ENCODE data around the gene TBC1D26. TPM values are rescaled to one million over a fixed set of nuclear protein-coding genes. Genes with fewer than 3 reads are reported as not detected.
"Not testable (repeated sequence)": the region's sequence is repeated elsewhere in the genome, so short reads cannot be mapped to it uniquely, and the experiment has no call there.

The TBC1D26 gene
- polyA plus RNA-seq: not detected

GRCh38 chr17:15731900-15732299 lies at the start of gene TBC1D26:
TBC1D26 (plus strand) TSS chr17:15732283; CDS start chr17:15735349, 3,066 bp downstream.
- H3K4me3 Mint-ChIP-seq, H3K9me3 Mint-ChIP-seq, H3K27me3 Mint-ChIP-seq, H3K4me1 Mint-ChIP-seq, H3K27ac Mint-ChIP-seq, H3K36me3 Mint-ChIP-seq: not testable (repeated sequence)

- Mint-ChIP-seq H3K4me3 (peak overlapping the region; percentile 69 to 98 (median 96)), H3K4me1 (peaks cover 13 to 15% (median 15%) of the 10 kb centered on the region in 3 donors)
- not testable (repeated sequence) for H3K27ac Mint-ChIP-seq
Observed at GRCh38 chr17:15683135-15683534, 48.9 kb upstream of the TBC1D26 start.

DNA sequence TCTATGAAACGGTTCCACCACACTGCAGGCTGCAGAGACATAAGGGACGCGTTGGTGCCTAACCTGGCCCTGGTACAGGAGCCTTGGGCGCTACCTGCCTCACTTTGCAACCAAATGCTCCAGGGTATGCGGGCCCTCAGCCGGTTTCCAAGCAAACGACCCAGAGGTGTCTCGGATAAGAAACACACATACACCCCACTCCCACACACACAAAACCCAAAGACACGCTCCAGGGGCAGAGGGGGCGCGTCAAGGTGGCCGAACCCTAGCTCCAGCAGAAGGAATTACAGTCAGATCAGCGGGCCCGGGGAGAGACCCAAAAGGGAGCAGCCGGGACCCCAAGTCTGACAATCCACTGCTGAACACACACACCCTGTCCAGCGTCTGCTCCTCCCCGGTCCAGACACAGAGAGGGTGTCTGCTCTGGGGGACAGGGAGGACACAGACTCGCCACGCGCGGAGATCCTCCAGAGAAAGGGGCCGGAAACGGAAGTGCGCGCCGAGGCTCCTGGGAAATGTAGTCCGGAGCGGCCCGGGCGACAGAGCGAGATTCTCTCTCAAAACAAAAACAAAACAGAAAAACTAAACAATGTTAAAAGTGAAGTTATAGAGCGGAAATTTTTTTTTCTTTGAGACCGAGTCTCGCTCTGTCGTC lies 48.1 kb upstream of the TBC1D26 start, which contains the start of gene TRIM16:
TRIM16 (minus strand) TSS at position 488 of the 655 bp plus-strand sequence. CDS start 32,702 bp downstream, outside the sequence.
- H3K4me1 Mint-ChIP-seq: peaks cover 13 to 15% (median 15%) of the 10 kb centered on the region in 3 donors
- H3K4me3 Mint-ChIP-seq: peak within 1 kb of the TSS; percentile 96 to 98 (median 96)
- H3K27ac Mint-ChIP-seq: peak within 1 kb of the TSS; percentile 73 to 95 (median 74)
- not testable (repeated sequence) for H3K36me3 Mint-ChIP-seq, H3K27me3 Mint-ChIP-seq, H3K9me3 Mint-ChIP-seq

More at GRCh38 chr17:15683135-15683534, 48.9 kb upstream of the TBC1D26 start:
- H3K36me3 Mint-ChIP-seq, H3K9me3 Mint-ChIP-seq, H3K27me3 Mint-ChIP-seq: not testable (repeated sequence)

- not testable (repeated sequence) for H3K27me3 Mint-ChIP-seq, H3K27ac Mint-ChIP-seq
Observed at GRCh38 chr17:15687494-15687893, 44.6 kb upstream of the TBC1D26 start.

DNA sequence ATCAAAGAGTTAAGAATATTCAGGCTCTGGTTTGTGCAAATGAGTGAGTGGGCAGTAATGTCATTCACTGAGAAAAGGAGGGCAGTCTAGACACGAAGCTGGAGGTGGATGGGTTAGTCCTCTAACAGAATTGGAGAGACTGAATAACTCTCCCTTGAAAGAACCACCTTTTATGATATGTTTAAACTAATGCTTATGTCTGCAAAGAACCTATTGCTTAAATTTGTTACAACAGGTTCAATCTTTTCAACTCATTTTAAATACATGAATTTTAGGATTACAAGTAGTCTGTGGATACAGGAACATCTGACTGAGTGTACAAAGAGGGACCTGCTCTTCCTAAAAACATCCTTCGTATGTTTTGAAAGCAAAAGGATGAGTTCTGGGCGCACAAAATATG lies 33.1 kb upstream of the TBC1D26 start:
- H3K9me3 Mint-ChIP-seq, H3K27me3 Mint-ChIP-seq, H3K36me3 Mint-ChIP-seq: not testable (repeated sequence)
- Mint-ChIP-seq H3K27ac (peak overlapping the region in 1 of 3 donors; percentile 60), H3K4me3 (peak overlapping the region; percentile 94 to 98 (median 96)), H3K4me1 (peaks cover 4 to 10% (median 6%) of the 10 kb centered on the region in 3 donors)

More at GRCh38 chr17:15687494-15687893, 44.6 kb upstream of the TBC1D26 start:
- H3K36me3 Mint-ChIP-seq, H3K9me3 Mint-ChIP-seq: not testable (repeated sequence)
- peaks cover 13 to 15% (median 14%) of the 10 kb centered on the region in 3 donors for H3K4me1 Mint-ChIP-seq
- peak overlapping the region in 1 of 4 donors; percentile 8 for H3K4me3 Mint-ChIP-seq

- H3K36me3 Mint-ChIP-seq, H3K9me3 Mint-ChIP-seq, H3K27me3 Mint-ChIP-seq: not testable (repeated sequence)
- Mint-ChIP-seq H3K4me1 (peaks cover 4 to 10% (median 6%) of the 10 kb centered on the region in 3 donors), H3K4me3 (peak within 1 kb of the TSS; percentile 94 to 98 (median 96)), H3K27ac (peak within 1 kb of the TSS; percentile 60 to 93 (median 91))
Observed at GRCh38 chr17:15699413-15699924, 32.6 kb upstream of the TBC1D26 start, which contains the start of gene ZNF286A. ZNF286A (plus strand) TSS chr17:15699752; CDS start chr17:15700330, 578 bp downstream.

DNA sequence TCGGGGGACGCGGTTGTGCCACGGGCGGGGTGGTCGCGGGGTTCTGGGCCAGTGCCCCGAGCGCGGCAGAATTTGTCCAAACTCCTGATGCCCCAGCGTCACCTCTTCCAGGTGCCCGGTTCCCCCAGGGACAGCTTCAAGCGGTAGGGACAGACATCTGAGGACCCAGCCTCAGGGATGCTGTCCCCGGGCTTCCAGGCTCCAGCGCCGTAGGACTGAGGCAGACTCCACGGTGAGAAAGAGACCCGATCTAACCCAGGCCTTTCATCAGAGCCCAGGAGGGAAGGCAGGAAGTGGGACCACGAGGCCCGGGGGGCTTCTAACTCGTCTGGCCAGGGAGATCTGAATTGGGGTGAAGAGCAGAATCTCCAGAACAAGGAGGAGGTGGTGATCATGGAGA lies 32.1 kb upstream of the TBC1D26 start:
- not testable (repeated sequence) for H3K9me3 Mint-ChIP-seq, H3K36me3 Mint-ChIP-seq, H3K27me3 Mint-ChIP-seq
- H3K4me3 Mint-ChIP-seq: peak overlapping the region in 3 of 4 donors; percentile 94 to 96 (median 95)
- peak overlapping the region in 1 of 3 donors; percentile 91 for H3K27ac Mint-ChIP-seq
- H3K4me1 Mint-ChIP-seq: peaks cover 4 to 10% (median 6%) of the 10 kb centered on the region in 3 donors

GRCh38 chr17:15704239-15704638 lies 27.8 kb upstream of the TBC1D26 start:
- H3K4me1 Mint-ChIP-seq, H3K27me3 Mint-ChIP-seq, H3K27ac Mint-ChIP-seq, H3K4me3 Mint-ChIP-seq: not testable (repeated sequence)
- Mint-ChIP-seq H3K9me3 (peaks cover 4 to 12% (median 7%) of the 10 kb centered on the region in 3 donors), H3K36me3 (peaks cover 23% of the 10 kb centered on the region)

GRCh38 chr17:15704813-15705212 lies 27.3 kb upstream of the TBC1D26 start:
- not testable (repeated sequence) for H3K27ac Mint-ChIP-seq, H3K27me3 Mint-ChIP-seq, H3K4me1 Mint-ChIP-seq, H3K4me3 Mint-ChIP-seq
- Mint-ChIP-seq H3K36me3 (peaks cover 26% of the 10 kb centered on the region), H3K9me3 (peaks cover 4 to 17% (median 7%) of the 10 kb centered on the region in 3 donors)

- not testable (repeated sequence) for H3K4me1 Mint-ChIP-seq, H3K4me3 Mint-ChIP-seq, H3K27ac Mint-ChIP-seq, H3K27me3 Mint-ChIP-seq
- Mint-ChIP-seq H3K36me3 (peaks cover 24% of the 10 kb centered on the region), H3K9me3 (peaks cover 6 to 19% (median 8%) of the 10 kb centered on the region in 3 donors)
Observed at GRCh38 chr17:15708879-15709278, 23.2 kb upstream of the TBC1D26 start.

DNA sequence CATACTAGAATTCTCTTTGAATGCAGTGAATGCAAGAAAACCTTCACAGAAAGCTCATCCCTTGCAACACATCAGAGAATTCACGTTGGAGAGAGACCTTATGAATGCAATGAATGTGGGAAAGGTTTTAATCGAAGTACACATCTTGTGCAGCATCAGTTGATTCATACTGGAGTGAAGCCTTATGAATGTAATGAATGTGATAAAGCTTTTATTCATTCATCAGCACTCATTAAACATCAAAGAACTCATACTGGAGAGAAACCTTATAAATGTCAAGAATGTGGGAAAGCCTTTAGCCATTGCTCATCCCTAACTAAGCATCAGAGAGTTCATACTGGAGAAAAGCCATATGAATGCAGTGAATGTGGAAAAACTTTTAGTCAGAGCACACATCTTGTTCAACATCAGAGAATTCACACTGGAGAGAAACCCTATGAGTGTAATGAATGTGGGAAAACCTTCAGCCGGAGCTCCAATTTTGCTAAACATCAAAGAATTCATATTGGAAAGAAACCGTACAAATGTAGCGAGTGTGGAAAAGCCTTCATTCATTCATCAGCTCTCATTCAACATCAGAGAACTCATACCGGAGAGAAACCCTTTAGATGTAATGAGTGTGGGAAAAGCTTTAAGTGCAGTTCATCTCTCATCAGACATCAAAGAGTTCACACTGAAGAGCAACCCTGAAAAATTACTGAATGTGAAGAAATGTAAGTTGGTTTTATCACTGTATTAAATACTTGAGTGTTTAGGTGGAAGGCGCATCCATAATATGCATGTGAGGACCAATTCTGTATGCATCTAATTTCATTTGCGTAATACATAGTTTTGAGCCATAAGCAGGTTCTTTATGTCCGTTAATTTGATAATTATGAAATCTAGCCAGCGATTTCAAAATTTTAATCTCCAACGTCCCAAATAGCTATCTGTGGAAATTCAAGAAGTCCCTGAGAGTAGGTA lies 15.2 kb upstream of the TBC1D26 start:
- peaks cover 5 to 15% (median 6%) of the 10 kb centered on the region in 3 donors for H3K9me3 Mint-ChIP-seq
- not testable (repeated sequence) for H3K27me3 Mint-ChIP-seq, H3K27ac Mint-ChIP-seq, H3K4me3 Mint-ChIP-seq, H3K4me1 Mint-ChIP-seq, H3K36me3 Mint-ChIP-seq

- H3K27ac Mint-ChIP-seq, H3K4me1 Mint-ChIP-seq, H3K36me3 Mint-ChIP-seq, H3K27me3 Mint-ChIP-seq, H3K4me3 Mint-ChIP-seq, H3K9me3 Mint-ChIP-seq: not testable (repeated sequence)
Observed at GRCh38 chr17:15730535-15730934, 1.5 kb upstream of the TBC1D26 start.

DNA sequence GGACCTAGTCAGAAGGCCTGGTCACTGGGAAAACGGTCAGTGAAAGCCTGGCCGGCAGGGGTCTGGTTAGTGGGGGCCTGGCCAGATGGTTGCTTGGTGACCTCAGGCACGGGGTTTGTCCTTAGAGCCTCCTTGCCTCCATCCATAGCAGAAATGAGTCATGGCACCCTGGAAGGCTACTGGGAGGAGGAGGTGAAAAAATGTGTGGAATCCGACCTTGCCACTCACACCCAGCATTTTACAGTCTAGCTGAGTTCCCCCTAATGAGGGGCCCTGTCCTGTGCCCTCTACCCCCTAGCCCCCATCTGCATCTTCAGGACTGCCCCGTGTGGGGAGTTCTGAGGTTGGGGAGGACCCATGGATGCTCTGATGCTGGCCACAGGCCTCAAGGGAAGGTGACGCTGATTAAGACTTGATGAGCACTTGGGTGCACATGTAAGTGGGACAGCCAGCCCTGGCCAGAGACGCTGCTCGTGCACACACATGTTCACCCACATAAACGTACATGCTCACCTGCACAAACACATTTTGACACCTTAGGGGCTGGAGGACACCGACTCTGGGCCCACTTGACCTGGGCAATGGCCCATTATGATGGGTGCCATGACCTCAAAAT lies 1.2 kb downstream of the TBC1D26 start:
- H3K4me3 Mint-ChIP-seq, H3K9me3 Mint-ChIP-seq, H3K36me3 Mint-ChIP-seq, H3K27ac Mint-ChIP-seq, H3K27me3 Mint-ChIP-seq, H3K4me1 Mint-ChIP-seq: not testable (repeated sequence)

- not testable (repeated sequence) for H3K9me3 Mint-ChIP-seq, H3K27me3 Mint-ChIP-seq, H3K27ac Mint-ChIP-seq, H3K4me1 Mint-ChIP-seq, H3K36me3 Mint-ChIP-seq
- H3K4me3 Mint-ChIP-seq: peak overlapping the region in 1 of 4 donors; percentile 17
Observed at GRCh38 chr17:15736578-15736977, 4.5 kb downstream of the TBC1D26 start.

- Mint-ChIP-seq H3K27ac (no peak overlapping the region), H3K27me3 (no peaks in the 10 kb centered on the region), H3K9me3 (peaks cover 0 to 3% (median 0%) of the 10 kb centered on the region in 3 donors), H3K36me3 (no peaks in the 10 kb centered on the region), H3K4me3 (no peak overlapping the region), H3K4me1 (peaks cover 0 to 1% (median 0%) of the 10 kb centered on the region in 3 donors)
Observed at GRCh38 chr17:15738066-15738465, 6.0 kb downstream of the TBC1D26 start.
